Gastrocnemius medialis (tissue), 4 donors: ENCODE results near the gene PRSS57. TPM values are rescaled to one million over a fixed set of nuclear protein-coding genes. Genes with fewer than 3 reads are reported as not detected.

ENCODE experiments used
- ATAC-seq, 2 donors: fragments of 150-250 bp; one replicate each; pipeline ENCODE4 v1.9.1; 2016
- DNase-seq, 2 donors: peaks; one replicate each; pipeline ENCODE4 v3.0.0-alpha.2; 2019
- H3K27ac ChIP-seq, 4 donors: fragments of 200-600 bp; sonication (generic); 1 replicate in 1 of 4; 2 replicates in 3 of 4; pipeline ENCODE4 v1.5.1; 2016 to 2018; ENCODE audit warnings: mild to moderate bottlenecking in 2 of 4, moderate library complexity in 1 of 4
- H3K27me3 ChIP-seq, 3 donors: fragments of 200-600 bp; sonication (generic) in 2 of 3; 1 replicate in 1 of 3; 2 replicates in 2 of 3; pipeline versions ENCODE4 v1.5.1 to v1.6.0; 2016 to 2019; ENCODE audit warnings: mild to moderate bottlenecking in 1 of 3, moderate library complexity in 1 of 3
- H3K36me3 ChIP-seq, 2 donors: fragments of 200-600 bp; sonication (generic) in 1 of 2; one replicate each; pipeline ENCODE4 v1.5.1; 2017 to 2018
- H3K4me1 ChIP-seq, 2 donors: fragments of 200-600 bp; sonication (generic) in 1 of 2; one replicate each; pipeline ENCODE4 v1.5.1; 2016 to 2017; ENCODE audit warnings: mild to moderate bottlenecking in 2 of 2
- H3K4me3 ChIP-seq, 4 donors: fragments of 200-600 bp; sonication (generic) in 3 of 4; 1 replicate in 1 of 4; 2 replicates in 3 of 4; pipeline ENCODE4 v1.5.1; 2016 to 2019; ENCODE audit warnings: mild to moderate bottlenecking in 2 of 4
- H3K9me3 ChIP-seq, 3 donors: fragments of 200-600 bp; sonication (generic) in 2 of 3; 1 replicate in 1 of 3; 2 replicates in 2 of 3; pipeline ENCODE4 v1.5.1; 2016 to 2019
- POLR2A ChIP-seq, 2 donors: fragments of 450-650 bp; IDR thresholded peaks; one replicate each; pipeline ENCODE4 v1.6.1; 2017; ENCODE audit warnings: antibody characterized with exemption in 2 of 2, mild to moderate bottlenecking in 2 of 2, moderate library complexity in 2 of 2
- in situ Hi-C, 4 donors: fragments of 200-750 bp; cut with MboI; loops; one replicate each; pipeline versions ENCODE4 v1.15.0 to v1.8.0; 2017; ENCODE audit warnings: low sequenced_read_pairs in 4 of 4
- intact Hi-C: fragments of 100-400 bp; cut with DNase I; formaldehyde crosslinking; loops from one replicate; pipeline ENCODE4 v1.15.1; 2023; ENCODE audit warnings: low total_unique reads
- total RNA-seq, 4 donors: library from RNA; depleted of rRNA; stranded (reverse); fragments of >200 nt; gene quantifications; one replicate each; pipeline versions ENCODE4 v1.1.0 to v1.2.3, GENCODE V29; 2016
- TF ChIP-seq, protein P1 (sequence below), 5 experiments: fragments of 450-650 bp in 3 of 5; fragments of 200-600 bp in 2 of 5; sonication (generic) in 2 of 5; IDR thresholded peaks in 4 of 5; conservative IDR thresholded peaks in 1 of 5; 1 replicate in 4 of 5; 2 replicates in 1 of 5; pipeline ENCODE4 v1.5.1; 2016 to 2019; ENCODE audit warnings: antibody characterized with exemption in 5 of 5, mild to moderate bottlenecking in 3 of 5, moderate library complexity in 3 of 5

PRSS57 gene
- total RNA-seq, 4 donors from 2014 or later, result not detected

DNA sequence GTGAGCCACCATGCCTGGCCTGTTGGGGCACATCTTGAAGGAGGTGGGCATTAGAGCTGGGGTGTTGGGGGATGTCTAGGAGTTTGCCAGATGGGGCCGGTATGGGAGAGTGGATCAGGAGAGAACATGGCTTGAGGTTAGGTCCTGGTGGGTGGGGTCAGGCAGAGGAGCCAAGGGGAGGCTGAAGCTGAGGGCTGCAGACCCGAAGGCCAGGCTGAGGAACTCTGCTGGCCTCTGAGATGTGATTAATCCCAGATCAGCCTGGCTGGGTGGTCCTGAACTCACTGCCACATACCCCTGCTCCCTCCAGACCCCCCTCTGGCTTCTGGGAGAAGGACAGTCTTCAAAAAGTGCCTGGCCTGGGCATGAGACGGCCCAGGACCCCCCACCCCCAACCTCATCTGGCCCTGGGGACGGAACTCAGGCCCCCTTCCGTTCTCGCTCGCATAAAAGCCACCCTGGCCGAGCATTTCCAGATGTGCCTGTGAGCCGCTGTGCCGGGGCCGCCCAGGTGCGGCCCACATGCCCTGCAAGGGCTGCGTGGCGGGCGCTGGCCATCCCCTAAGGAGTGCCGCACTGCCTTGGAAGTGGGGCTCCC is 16.4 kb downstream of the PRSS57 start:
- peaks cover 0 to 29% of the 10 kb centered on the region in 2 donors for H3K4me1 ChIP-seq
- H3K27ac ChIP-seq, result peak overlapping the region in 2 of 4 donors; percentile 77 to 85
- intact Hi-C loops (no loop called here), in situ Hi-C loops (no loop called here)
- H3K27me3 ChIP-seq, result peaks cover 11 to 20% (median 12%) of the 10 kb centered on the region in 3 donors
- H3K4me3 ChIP-seq, result peak overlapping the region in 1 of 4 donors; percentile 56
- no peak for ATAC-seq
- no peaks in the 10 kb centered on the region for H3K9me3 ChIP-seq
- TF ChIP-seq POLR2A (IDR thresholded peaks at IDR 0.05), result no peak
- TF ChIP-seq, protein P1, sequence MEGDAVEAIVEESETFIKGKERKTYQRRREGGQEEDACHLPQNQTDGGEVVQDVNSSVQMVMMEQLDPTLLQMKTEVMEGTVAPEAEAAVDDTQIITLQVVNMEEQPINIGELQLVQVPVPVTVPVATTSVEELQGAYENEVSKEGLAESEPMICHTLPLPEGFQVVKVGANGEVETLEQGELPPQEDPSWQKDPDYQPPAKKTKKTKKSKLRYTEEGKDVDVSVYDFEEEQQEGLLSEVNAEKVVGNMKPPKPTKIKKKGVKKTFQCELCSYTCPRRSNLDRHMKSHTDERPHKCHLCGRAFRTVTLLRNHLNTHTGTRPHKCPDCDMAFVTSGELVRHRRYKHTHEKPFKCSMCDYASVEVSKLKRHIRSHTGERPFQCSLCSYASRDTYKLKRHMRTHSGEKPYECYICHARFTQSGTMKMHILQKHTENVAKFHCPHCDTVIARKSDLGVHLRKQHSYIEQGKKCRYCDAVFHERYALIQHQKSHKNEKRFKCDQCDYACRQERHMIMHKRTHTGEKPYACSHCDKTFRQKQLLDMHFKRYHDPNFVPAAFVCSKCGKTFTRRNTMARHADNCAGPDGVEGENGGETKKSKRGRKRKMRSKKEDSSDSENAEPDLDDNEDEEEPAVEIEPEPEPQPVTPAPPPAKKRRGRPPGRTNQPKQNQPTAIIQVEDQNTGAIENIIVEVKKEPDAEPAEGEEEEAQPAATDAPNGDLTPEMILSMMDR (IDR thresholded peaks at IDR 0.05 in 4 of 5, conservative IDR thresholded peaks at IDR 0.05 in 1 of 5), result no peak
- no peak for DNase-seq
- no peaks in the 10 kb centered on the region for H3K36me3 ChIP-seq

DNA sequence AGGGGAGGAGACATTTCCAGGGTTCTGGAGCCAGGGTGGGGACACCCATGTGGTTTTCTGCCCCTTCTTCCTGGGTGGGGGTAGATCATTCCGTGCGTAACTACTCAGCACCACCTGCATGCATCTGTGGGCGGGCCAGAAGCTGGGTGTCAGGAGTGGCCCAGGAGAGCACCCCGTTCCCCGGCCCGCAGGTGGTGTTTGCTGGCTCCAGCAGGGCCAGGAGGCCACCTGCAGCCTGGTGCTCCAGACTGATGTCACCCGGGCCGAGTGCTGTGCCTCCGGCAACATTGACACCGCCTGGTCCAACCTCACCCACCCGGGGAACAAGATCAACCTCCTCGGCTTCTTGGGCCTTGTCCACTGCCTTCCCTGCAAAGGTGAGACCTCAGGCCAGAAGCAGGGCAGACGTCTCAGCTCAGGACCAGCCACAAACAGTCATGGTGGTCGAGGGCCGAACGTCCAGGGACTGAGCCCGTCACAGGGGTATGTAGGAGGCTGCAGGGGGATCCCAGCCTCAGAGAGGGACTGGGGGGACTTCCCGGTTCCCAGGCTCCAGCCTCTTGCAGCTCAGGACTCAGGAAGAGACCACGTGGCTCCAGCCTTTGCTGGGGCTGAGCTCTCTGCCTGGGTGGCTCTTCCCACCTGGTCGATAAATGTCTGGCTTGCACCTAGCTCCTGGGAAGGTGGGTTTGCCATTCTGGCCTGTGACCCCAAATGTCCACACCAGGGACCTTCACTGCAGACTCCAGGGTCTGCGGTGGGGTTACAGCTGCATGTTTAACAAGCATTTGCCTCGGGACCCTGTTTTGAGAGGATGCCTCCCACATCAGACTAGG is 17.4 kb downstream of the PRSS57 start:
- peak overlapping the region; percentile 64 to 83 (median 74) for H3K27ac ChIP-seq
- no peak for ATAC-seq
- peaks cover 0 to 29% of the 10 kb centered on the region in 2 donors for H3K4me1 ChIP-seq

DNA sequence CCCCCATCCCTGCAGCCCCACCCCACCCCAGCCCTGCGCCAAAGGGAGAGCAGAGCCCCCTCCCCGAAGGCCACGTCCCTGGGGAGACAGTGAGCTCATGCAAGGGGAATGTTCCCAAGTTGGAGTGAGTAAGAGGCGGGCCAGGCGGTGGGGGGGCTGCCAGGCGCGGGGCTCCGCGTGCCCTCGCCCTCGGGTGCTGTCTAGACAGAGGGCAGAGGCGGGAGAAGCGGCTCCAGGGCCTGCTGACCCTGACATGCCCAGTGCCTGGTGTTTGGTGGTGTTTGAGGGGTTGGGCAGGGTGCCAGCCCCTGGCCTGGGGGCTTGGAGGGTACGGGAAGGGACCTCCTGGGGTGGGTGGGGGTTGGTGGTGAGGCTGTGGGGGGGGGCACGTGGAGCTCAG is 18.1 kb downstream of the PRSS57 start:
- H3K36me3 ChIP-seq, result no peaks in the 10 kb centered on the region
- H3K27ac ChIP-seq, result peak overlapping the region; percentile 64 to 83 (median 74)
- H3K9me3 ChIP-seq, result no peaks in the 10 kb centered on the region
- DNase-seq (peak in 1 of 2 donors; percentile 67), ATAC-seq (no peak)
- in situ Hi-C loops, result no loop called here
- H3K4me1 ChIP-seq, result peaks cover 0 to 29% of the 10 kb centered on the region in 2 donors
- intact Hi-C loops, result no loop called here
- H3K27me3 ChIP-seq, result peaks cover 12 to 20% (median 13%) of the 10 kb centered on the region in 3 donors
- TF ChIP-seq, protein P1 (IDR thresholded peaks at IDR 0.05 in 4 of 5, conservative IDR thresholded peaks at IDR 0.05 in 1 of 5), result no peak
- no peak for TF ChIP-seq POLR2A (IDR thresholded peaks at IDR 0.05)
- H3K4me3 ChIP-seq, result peak overlapping the region; percentile 46 to 53 (median 48)

More for the DNA sequence above, 17.4 kb downstream of the PRSS57 start:
- Histone ChIP-seq H3K27me3 (peaks cover 12 to 20% (median 13%) of the 10 kb centered on the region in 3 donors), H3K36me3 (no peaks in the 10 kb centered on the region), H3K4me3 (peak overlapping the region in 3 of 4 donors; percentile 47 to 53 (median 49)), H3K9me3 (no peaks in the 10 kb centered on the region)
- TF ChIP-seq, protein P1 (IDR thresholded peaks at IDR 0.05 in 4 of 5, conservative IDR thresholded peaks at IDR 0.05 in 1 of 5), result no peak
- TF ChIP-seq POLR2A (IDR thresholded peaks at IDR 0.05), result no peak
- in situ Hi-C loops, result no loop called here
- no peak for DNase-seq
- intact Hi-C loops, result no loop called here

DNA sequence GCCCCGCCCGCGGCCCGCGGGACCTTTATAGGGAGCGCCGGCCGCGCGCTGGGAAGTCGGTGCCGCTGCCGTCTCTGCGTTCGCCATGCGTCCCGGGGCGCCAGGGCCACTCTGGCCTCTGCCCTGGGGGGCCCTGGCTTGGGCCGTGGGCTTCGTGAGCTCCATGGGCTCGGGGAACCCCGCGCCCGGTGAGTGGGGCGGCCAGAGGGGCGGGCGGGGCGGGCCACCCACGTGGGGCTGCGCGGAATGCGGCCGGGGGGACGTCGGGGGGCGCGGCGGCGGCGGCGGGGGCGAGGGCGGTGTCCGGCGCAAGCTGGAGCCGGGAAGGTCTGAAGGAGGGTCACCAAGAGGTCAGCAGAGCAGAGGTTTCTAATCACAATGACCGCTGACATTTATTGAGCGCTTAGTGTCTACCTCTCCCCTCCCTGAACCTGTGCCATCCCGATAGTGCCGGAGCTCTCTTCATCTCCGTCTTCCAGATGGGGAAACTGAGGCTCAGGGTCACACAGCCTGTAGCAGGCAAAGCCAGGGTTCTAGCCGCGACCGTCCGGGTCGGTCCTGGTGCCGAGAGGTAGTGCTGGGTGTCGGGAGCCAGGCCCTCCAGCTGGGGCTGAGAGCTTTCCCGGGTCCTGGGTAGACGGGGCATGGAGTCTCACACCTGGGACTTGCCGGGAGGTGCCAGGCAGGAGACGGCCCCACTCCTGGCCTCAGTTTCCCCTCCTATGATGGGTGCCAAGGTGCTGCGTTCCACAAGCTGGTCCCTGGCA is 18.7 kb downstream of the PRSS57 start, which contains the start of gene FSTL3:
TSS of gene FSTL3 (plus strand) at position 54 of the 767 bp plus-strand sequence. CDS start at position 86, 32 bp downstream.
- Histone ChIP-seq H3K9me3 (no peaks in the 10 kb centered on the region), H3K4me3 (peak within 1 kb of the TSS; percentile 46 to 53 (median 48)), H3K27ac (peak within 1 kb of the TSS; percentile 64 to 83 (median 74)), H3K36me3 (no peaks in the 10 kb centered on the region), H3K4me1 (peaks cover 0 to 29% of the 10 kb centered on the region in 2 donors), H3K27me3 (peaks cover 12 to 20% (median 13%) of the 10 kb centered on the region in 3 donors)
- in situ Hi-C loops (no loop called here), intact Hi-C loops (no loop called here)
- TF ChIP-seq POLR2A (IDR thresholded peaks at IDR 0.05), result peak in 1 of 2 donors; percentile 36
- TF ChIP-seq, protein P1 (IDR thresholded peaks at IDR 0.05 in 4 of 5, conservative IDR thresholded peaks at IDR 0.05 in 1 of 5), result no peak
- DNase-seq, result no peak
- ATAC-seq, result no peak
